ENCODE data around the gene RPS19.

RPS19 gene

DNA sequence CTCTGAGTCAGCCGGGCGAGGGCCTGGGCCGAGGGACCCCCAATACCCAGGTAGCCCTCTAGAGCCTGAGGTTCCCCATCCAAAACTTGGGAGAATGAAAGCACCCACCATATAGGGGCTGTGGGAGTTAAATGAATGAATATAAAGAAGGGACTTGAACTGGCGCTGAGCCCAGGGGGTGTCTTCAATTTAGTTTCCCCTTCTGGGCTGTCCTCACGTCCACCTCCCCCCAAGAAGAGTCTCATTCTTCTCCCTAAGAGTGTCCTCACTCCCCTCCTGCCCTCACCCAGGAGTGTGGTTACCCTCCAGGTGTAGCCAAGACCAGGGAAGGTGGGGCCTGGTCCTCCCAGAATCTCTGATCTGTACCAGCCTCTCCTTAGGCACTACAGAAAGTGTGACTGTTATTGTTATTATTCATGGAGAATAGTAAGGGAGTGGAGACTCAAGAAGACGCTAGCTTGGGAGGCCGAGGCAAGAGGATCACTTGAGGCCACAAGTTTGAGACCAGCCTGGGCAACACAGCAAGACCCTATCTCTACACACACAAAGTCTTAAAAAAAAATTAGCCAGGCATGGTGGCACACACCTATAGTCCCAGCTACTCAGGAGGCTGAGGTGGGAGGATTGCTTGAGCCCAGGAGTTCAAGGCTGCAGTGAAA lies 19.7 kb downstream of the RPS19 start:
- DNase-seq = no peak

GRCh38 chr19:41880329-41880708 lies 20.3 kb downstream of the RPS19 start:
- no peak for DNase-seq

GRCh38 chr19:41882568-41883462 lies 22.8 kb downstream of the RPS19 start, which contains the start of gene ARHGEF1:
TSS of gene ARHGEF1 (plus strand) at chr19:41883184. CDS start at chr19:41888083, 4,899 bp downstream.
- peak; percentile 65 for DNase-seq

GRCh38 chr19:41883463-41883820 lies 23.4 kb downstream of the RPS19 start:
- DNase-seq = no peak

- peak; percentile 96 for DNase-seq
Observed at GRCh38 chr19:41883821-41884733, 24.0 kb downstream of the RPS19 start.

- peak; percentile 72 for DNase-seq
Observed at GRCh38 chr19:41886761-41887710, 27.0 kb downstream of the RPS19 start.

GRCh38 chr19:41887711-41888382 lies 27.8 kb downstream of the RPS19 start:
- peak; percentile 83 for DNase-seq

GRCh38 chr19:41888926-41889325 lies 28.9 kb downstream of the RPS19 start:
- no peak for DNase-seq

- DNase-seq = no peak
Observed at GRCh38 chr19:41889896-41890295, 29.8 kb downstream of the RPS19 start.

DNA sequence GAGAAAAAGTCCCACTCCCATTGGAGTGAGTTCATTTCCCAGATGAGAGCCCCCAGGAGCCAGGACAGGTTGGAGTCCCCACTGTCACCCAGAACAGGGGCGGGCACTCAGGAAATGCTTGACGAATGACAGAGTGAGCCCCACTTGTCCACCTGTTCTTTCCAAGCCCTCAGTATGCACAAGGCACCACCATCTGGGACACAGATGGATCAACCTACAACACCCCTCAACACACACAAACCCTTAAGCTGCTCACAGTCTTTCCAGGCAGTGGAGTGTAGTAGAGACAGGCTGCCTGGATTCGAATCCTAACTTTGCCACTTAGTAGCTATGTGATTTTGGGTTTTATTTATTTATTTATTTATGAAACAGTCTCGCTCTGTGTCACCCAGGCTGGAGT lies 30.9 kb downstream of the RPS19 start:
- no peak for DNase-seq

DNA sequence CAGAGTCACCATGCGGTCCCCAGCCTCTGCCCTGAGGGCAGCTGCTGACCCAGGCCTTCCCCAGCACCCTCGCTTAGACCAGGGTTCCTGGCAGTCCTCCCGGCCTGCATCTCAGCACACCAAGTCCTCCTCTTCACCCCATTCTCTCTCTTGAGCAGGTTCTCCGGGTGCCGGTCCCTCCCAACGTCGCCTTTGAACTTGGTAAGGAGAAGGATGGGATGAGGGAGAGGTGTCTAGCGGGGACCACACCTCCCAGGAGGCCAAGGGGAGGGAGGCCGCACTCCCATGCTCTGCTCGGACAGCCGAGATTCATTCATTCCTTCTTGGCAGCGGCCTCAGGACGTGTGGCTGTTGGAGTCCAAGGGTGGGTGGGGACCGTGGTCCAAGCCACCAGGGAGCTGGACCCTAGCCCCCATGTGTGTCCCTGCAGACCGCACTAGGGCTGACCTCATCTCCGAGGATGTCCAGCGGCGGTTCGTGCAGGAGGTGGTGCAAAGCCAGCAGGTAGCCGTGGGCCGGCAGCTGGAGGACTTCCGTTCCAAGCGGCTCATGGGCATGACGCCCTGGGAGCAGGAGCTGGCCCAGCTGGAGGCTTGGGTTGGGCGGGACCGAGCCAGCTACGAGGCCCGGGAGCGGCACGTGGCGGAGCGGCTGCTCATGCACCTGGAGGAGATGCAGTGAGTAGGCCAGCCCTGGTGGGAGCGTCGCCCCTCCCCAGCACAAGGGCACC lies 32.3 kb downstream of the RPS19 start:
- DNase-seq = no peak

DNA sequence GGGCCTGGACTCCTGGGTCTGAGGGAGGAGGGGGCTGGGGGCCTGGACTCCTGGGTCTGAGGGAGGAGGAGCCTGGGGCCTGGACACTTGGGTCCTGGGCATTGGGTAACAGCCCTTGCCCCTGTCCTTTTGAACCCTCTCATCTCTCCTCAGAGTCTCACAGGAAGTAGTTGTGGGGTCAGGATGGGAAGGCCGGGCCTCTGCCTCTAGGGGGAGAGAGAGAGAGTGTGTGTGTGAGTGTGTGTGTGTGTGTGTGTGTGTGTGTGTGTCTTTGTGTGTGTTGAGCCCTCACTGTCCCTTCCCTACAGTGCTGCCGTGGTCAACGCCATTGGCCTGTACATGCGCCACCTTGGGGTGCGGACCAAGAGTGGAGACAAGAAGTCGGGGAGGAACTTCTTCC lies 33.8 kb downstream of the RPS19 start:
- DNase-seq = peak; percentile 38

DNA sequence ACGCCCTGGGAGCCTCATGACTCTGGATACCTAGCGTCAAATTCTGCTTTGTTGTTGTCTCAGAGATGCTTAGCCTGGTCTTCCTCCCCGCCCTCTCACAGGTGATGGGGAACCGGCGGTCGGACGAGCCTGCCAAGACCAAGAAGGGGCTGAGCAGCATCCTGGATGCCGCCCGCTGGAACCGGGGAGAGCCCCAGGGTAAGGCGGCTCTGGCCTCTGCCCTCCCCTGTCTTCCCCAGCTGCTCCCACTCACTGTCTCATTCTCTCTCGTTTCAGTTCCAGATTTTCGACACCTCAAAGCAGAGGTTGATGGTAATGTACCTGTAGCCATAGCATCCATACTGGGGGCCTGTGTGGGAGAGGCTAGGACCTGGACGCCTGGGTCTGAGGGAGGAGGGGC lies 34.3 kb downstream of the RPS19 start:
- no peak for DNase-seq

DNA sequence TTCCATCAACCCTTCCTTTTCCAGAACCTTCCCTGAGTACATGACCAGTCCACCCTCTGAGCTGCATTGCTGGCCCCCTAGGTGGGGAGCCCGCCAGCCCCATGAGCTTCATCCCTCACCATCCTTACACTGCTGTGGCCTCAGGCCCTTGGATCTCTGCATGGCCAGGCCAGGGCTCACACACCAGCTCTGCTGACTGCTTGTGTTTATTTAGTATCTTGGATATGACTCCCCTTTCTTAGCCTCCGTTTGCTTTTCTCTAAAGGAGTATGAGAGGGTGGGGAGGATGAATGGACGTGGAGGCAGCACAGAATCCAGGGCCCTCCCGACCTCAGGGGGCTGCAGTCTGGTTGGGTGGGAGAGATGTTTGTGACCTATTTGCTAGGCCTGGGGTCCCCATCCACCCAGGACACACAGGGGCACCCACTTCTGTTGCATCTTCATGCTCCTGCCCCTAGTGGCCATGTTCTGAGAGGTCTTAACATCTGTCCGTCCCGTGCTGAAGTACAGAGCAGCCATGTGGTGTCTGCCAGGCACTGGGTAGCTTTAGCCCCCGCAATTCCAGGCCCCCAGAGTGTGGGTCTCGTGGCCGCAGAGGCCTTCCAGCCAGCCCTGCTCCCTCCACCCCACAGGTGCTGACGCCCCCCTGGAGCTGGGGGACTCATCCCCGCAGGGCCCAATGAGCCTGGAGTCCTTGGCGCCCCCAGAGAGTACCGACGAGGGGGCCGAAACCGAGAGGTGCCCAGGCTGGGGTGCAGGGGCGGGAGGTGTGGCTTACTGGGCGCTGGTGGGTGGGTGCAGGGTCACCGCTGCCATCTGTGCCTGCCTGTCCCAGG lies 35.9 kb downstream of the RPS19 start:
- no peak for DNase-seq

DNA sequence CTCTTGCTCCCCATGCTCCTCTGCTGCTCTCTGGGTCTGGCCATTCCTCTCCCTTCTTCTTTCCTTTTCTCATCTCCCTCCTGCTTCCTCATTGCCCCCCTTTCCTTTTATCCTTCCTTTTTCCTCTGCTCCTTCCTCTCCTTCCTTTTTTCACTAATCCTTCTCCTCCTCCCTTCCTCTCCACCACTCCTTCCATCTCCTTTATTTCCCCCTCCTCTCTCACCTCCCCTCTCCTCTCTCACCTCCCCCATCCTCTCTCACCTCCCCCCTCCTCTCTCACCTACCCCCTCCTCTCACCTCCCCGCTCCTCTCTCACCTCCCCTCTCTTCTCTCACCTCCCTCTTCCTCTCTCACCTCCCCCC lies 36.5 kb downstream of the RPS19 start:
- DNase-seq = no peak

GRCh38 chr19:41897181-41897580 lies 37.1 kb downstream of the RPS19 start:
- DNase-seq = no peak

DNA sequence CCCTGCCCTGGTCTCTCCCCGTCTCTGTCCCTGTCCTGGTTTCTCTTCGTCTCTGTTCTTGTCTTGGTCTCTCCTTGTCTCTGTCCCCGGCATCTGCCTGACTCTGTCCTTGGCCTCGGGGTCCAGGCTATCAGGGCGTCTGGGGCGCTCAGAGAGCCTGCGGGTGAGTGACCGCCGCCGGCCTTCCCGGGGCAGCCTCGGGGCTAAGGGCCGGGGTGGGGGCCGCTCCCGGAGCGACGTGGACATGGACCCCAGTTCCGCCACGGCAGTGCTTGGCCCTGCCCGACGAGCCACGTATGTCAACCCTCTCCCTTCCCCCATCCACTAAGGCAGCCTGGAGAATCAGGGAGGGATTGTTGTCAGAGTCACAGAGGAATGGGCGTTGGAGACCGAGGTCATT lies 37.8 kb downstream of the RPS19 start:
- no peak for DNase-seq

GRCh38 chr19:41898235-41898634 lies 38.2 kb downstream of the RPS19 start:
- no peak for DNase-seq

GRCh38 chr19:41901707-41902360 lies 41.8 kb downstream of the RPS19 start:
- no peak for DNase-seq
